Fibroblast of villous mesenchyme (primary cell): ENCODE measurements around the gene ITPRID1. TPM values are rescaled to one million over a fixed set of nuclear protein-coding genes. Genes with fewer than 3 reads are reported as not detected.

Experiments used
- DNase-seq: peaks from one replicate; pipeline ENCODE4 v3.0.0-alpha.2; 2010; ENCODE audit warnings: low read depth
- H3K4me3 ChIP-seq: 2 replicates; pipeline ENCODE4 v1.5.1; 2011; ENCODE audit warnings: low read depth, mild to moderate bottlenecking, low read length
- CTCF ChIP-seq: IDR thresholded peaks from 2 replicates; pipeline ENCODE4 v1.5.1; 2012; ENCODE audit warnings: low read depth, mild to moderate bottlenecking, low read length; ENCODE audit not compliant: insufficient read depth
- total RNA-seq: library from RNA; depleted of rRNA; stranded (reverse); fragments of >200 nt; gene quantifications from 2 replicates; pipeline ENCODE4 v1.2.3, GENCODE V29; 2012

The ITPRID1 gene
- total RNA-seq, 1 donor = not detected

- no peak overlapping the region for H3K4me3 ChIP-seq
- no peak for TF ChIP-seq CTCF
- no peak for DNase-seq
Measured at GRCh38 chr7:31553661-31554081, 39.8 kb downstream of the ITPRID1 start.

- no peak for TF ChIP-seq CTCF
- H3K4me3 ChIP-seq = no peak overlapping the region
- DNase-seq = no peak
Measured at GRCh38 chr7:31562002-31562401, 48.1 kb downstream of the ITPRID1 start.

- no peak for TF ChIP-seq CTCF
- no peak for DNase-seq
Measured at GRCh38 chr7:31563522-31563921, 49.6 kb downstream of the ITPRID1 start.

GRCh38 chr7:31563951-31564350 lies 50.1 kb downstream of the ITPRID1 start:
- TF ChIP-seq CTCF = no peak
- no peak overlapping the region for H3K4me3 ChIP-seq
- no peak for DNase-seq

More at GRCh38 chr7:31563522-31563921, 49.6 kb downstream of the ITPRID1 start:
- H3K4me3 ChIP-seq = no peak overlapping the region

GRCh38 chr7:31564661-31565060 lies 50.8 kb downstream of the ITPRID1 start:
- DNase-seq = no peak
- TF ChIP-seq CTCF = no peak
- H3K4me3 ChIP-seq = no peak overlapping the region

GRCh38 chr7:31569528-31569927 lies 55.6 kb downstream of the ITPRID1 start:
- TF ChIP-seq CTCF = no peak
- no peak for DNase-seq
- no peak overlapping the region for H3K4me3 ChIP-seq

- no peak overlapping the region for H3K4me3 ChIP-seq
- no peak for TF ChIP-seq CTCF
- no peak for DNase-seq
Measured at GRCh38 chr7:31583526-31583925, 69.6 kb downstream of the ITPRID1 start.
